ENCODE measurements around the gene CCDC27. TPM values are rescaled to one million over a fixed set of nuclear protein-coding genes. Genes with fewer than 3 reads are reported as not detected.
A peak's percentile ranks its signal among the peaks of the same experiment; 100 is the strongest.

Gene CCDC27
- total and polyA plus RNA-seq, 2 of the 13 experiments (the other 11 are each of a cell fraction or from before 2014, with no cell fraction given) = not detected

GRCh38 chr1:3796215-3797061 is 44.2 kb downstream of the CCDC27 start, which contains the start of gene LRRC47 (continued):
- TF ChIP-seq, protein P1, sequence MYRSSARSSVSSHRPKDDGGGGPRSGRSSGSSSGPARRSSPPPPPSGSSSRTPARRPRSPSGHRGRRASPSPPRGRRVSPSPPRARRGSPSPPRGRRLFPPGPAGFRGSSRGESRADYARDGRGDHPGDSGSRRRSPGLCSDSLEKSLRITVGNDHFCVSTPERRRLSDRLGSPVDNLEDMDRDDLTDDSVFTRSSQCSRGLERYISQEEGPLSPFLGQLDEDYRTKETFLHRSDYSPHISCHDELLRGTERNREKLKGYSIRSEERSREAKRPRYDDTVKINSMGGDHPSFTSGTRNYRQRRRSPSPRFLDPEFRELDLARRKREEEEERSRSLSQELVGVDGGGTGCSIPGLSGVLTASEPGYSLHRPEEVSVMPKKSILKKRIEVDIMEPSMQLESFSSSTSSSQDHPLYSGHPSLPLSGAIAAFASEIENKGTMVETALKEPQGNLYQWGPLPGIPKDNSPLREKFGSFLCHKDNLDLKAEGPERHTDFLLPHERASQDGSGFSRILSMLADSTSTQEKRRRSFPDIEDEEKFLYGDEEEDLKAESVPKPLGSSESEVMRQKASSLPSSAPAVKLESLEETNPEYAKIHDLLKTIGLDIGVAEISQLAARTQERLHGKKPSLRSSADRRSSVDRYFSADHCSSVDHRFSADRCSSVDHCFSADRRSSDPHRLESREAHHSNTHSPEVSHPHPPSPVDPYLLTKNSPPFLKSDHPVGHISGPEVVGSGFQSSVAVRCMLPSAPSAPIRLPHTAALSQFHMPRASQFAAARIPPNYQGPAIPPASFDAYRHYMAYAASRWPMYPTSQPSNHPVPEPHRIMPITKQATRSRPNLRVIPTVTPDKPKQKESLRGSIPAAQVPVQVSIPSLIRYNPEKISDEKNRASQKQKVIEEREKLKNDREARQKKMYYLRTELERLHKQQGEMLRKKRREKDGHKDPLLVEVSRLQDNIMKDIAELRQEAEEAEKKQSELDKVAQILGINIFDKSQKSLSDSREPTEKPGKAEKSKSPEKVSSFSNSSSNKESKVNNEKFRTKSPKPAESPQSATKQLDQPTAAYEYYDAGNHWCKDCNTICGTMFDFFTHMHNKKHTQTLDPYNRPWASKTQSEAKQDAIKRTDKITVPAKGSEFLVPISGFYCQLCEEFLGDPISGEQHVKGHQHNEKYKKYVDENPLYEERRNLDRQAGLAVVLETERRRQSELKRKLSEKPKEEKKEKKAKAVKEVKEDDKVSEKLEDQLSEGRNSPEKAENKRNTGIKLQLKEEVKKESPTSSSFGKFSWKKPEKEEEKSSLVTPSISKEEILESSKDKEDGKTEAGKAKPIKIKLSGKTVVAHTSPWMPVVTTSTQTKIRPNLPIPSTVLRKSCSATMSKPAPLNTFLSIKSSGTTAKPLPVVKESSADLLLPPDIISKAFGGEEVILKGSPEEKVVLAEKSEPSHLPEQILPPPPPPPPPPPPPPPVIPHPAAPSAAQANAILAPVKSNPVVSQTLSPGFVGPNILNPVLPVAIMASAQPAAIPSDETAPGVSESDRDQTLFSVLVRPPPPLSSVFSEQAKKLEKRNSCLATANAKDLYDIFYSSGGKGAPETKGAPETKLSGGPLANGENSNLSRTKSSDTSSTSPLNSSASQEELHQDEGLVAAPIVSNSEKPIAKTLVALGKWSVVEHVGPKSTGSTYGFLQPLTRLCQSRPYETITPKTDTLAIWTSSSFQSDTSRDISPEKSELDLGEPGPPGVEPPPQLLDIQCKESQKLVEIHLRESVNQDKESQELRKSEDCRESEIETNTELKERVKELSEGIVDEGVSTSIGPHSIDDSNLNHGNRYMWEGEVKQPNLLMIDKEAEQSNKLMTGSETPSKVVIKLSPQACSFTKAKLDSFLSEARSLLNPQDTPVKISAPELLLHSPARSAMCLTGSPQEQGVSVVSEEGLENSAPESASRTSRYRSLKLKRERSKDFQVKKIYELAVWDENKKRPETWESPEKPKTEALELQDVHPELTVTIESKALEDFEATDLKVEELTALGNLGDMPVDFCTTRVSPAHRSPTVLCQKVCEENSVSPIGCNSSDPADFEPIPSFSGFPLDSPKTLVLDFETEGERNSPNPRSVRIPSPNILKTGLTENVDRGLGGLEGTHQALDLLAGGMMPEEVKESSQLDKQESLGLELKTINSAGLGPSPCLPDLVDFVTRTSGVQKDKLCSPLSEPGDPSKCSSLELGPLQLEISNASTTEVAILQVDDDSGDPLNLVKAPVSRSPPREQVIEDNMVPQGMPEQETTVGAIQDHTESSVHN (CRISPR knock-in tag; IDR thresholded peaks at IDR 0.05) = no peak
- TF ChIP-seq HIVEP1 (CRISPR knock-in tag; IDR thresholded peaks at IDR 0.05) (no peak), ZSCAN12 (CRISPR knock-in tag; IDR thresholded peaks at IDR 0.05) (peak; percentile 69; the same call in 1 of the 2 replicates), ZNF264 (CRISPR knock-in tag; IDR thresholded peaks at IDR 0.05) (peak; percentile 55; the same call in 1 of the 2 replicates), ZNF503 (CRISPR knock-in tag; IDR thresholded peaks at IDR 0.05) (peak; percentile 64; the same call in 1 of the 2 replicates), CAMTA2 (CRISPR knock-in tag; IDR thresholded peaks at IDR 0.05; ENCODE audit: borderline replicate concordance) (no peak), ZFP36 (IDR thresholded peaks at IDR 0.05; ENCODE audit: borderline replicate concordance, low read depth, low read length, partially characterized antibody) (no peak), ZNF772 (CRISPR knock-in tag; IDR thresholded peaks at IDR 0.05) (no peak), FOXC1 (CRISPR knock-in tag; IDR thresholded peaks at IDR 0.05; ENCODE audit: borderline replicate concordance) (0 out of 2 replicates have a peak, but pooled peaks have one; percentile 20), SRSF9 (IDR thresholded peaks at IDR 0.05; ENCODE audit: borderline replicate concordance, insufficient read depth, low read depth, low read length, poor library complexity, severe bottlenecking) (no peak), HOXA3 (CRISPR knock-in tag; IDR thresholded peaks at IDR 0.05) (peak; percentile 95), KMT2B (CRISPR knock-in tag; IDR thresholded peaks at IDR 0.05) (peak; percentile 93), CERS6 (CRISPR knock-in tag; IDR thresholded peaks at IDR 0.05) (no peak)
